ENCODE results near the gene FNDC4. TPM values are rescaled to one million over a fixed set of nuclear protein-coding genes. Genes with fewer than 3 reads are reported as not detected.

The FNDC4 gene
- total and polyA plus RNA-seq, 8 donors, result 3.1 to 12.7 (median 8.7) TPM

GRCh38 chr2:27441958-27442919 lies 52.8 kb downstream of the FNDC4 start, which contains the start of gene KRTCAP3:
KRTCAP3 (plus strand) TSS chr2:27442381; CDS start chr2:27442413, 32 bp downstream.
- ATAC-seq (peak; percentile 93 to 96 (median 96)), FAIRE-seq (no peak), DNase-seq (peak; percentile 77 to 95 (median 90))
- Histone ChIP-seq H3K4me1 (peaks cover 0 to 11% (median 3%) of the 10 kb centered on the region in 3 donors), H3K27me3 (no peaks in the 10 kb centered on the region), H3K4me3 (peak within 1 kb of the TSS; percentile 27 to 62 (median 53)), H3K36me3 (peaks cover 5 to 49% (median 38%) of the 10 kb centered on the region in 3 donors), H3K27ac (peak within 1 kb of the TSS; percentile 61 to 75 (median 68)), H3K9me3 (no peaks in the 10 kb centered on the region)
- peak; percentile 35 to 56 (median 52) for TF ChIP-seq CTCF (IDR thresholded peaks at IDR 0.05)
- WGBS, 2 donors, result 17 to 20% methylated on average over 68 to 80 of the region's 80 CpGs
- intact Hi-C loops (cut with DNase I), result no loop called here

Other genes with a start within 250 kb of the FNDC4 start
- gene SLC30A3, start 232.2 kb downstream of the FNDC4 start, total RNA-seq, result under 1 TPM in 1 of 6 donors, not detected in 5; 0.12 TPM
- under 1 TPM in 1 of 2 donors, not detected in 1; 0.15 TPM for gene SLC30A3, start 232.2 kb downstream of the FNDC4 start, polyA plus RNA-seq
- under 1 TPM in 1 of 6 donors, not detected in 5; 0.06 TPM for gene DNAJC5G, start 219.8 kb downstream of the FNDC4 start, total RNA-seq
- gene DNAJC5G, start 219.8 kb downstream of the FNDC4 start, polyA plus RNA-seq, result under 1 TPM in 1 of 2 donors, not detected in 1; 0.34 TPM
- gene TRIM54, start 212.8 kb downstream of the FNDC4 start, total RNA-seq, result 1 to 10 TPM in 1 of 6 donors, under 1 TPM in 5; 0.08 to 1.1 (median 0.33) TPM
- under 1 TPM; 0.27 to 0.31 TPM for gene TRIM54, start 212.8 kb downstream of the FNDC4 start, polyA plus RNA-seq
- gene UCN, start 186.8 kb downstream of the FNDC4 start, total RNA-seq, result 1 to 10 TPM in 1 of 6 donors, under 1 TPM in 5; 0.51 to 1.0 (median 0.76) TPM
- gene UCN, start 186.8 kb downstream of the FNDC4 start, polyA plus RNA-seq, result 1 to 10 TPM; 2.7 to 4.6 TPM
- gene MPV17, start 172.1 kb downstream of the FNDC4 start, total RNA-seq, result 10 to 100 TPM; 24.8 to 38.0 (median 32.0) TPM
- gene MPV17, start 172.1 kb downstream of the FNDC4 start, polyA plus RNA-seq, result 10 to 100 TPM; 57.3 to 71.8 TPM
- gene GTF3C2, start 138.4 kb downstream of the FNDC4 start, total RNA-seq, result 10 to 100 TPM; 21.2 to 30.7 (median 26.7) TPM
- gene GTF3C2, start 138.4 kb downstream of the FNDC4 start, polyA plus RNA-seq, result 10 to 100 TPM; 33.1 to 34.3 TPM
- 10 to 100 TPM; 24.1 to 34.7 (median 31.3) TPM for gene EIF2B4, start 124.9 kb downstream of the FNDC4 start, total RNA-seq
- 10 to 100 TPM; 69.9 to 98.1 TPM for gene EIF2B4, start 124.9 kb downstream of the FNDC4 start, polyA plus RNA-seq
- 10 to 100 TPM; 34.3 to 48.6 (median 39.5) TPM for gene SNX17, start 124.6 kb downstream of the FNDC4 start, total RNA-seq
- 10 to 100 TPM; 38.8 to 60.2 TPM for gene SNX17, start 124.6 kb downstream of the FNDC4 start, polyA plus RNA-seq
- gene ZNF513, start 114.5 kb downstream of the FNDC4 start, total RNA-seq, result 10 to 100 TPM in 1 of 6 donors, 1 to 10 TPM in 5; 3.7 to 10.4 (median 7.6) TPM
- 10 to 100 TPM; 30.1 to 34.4 TPM for gene ZNF513, start 114.5 kb downstream of the FNDC4 start, polyA plus RNA-seq
- gene PPM1G, start 85.6 kb downstream of the FNDC4 start, total RNA-seq, result 10 to 100 TPM; 23.6 to 37.8 (median 28.7) TPM
- 10 to 100 TPM; 28.6 to 31.8 TPM for gene PPM1G, start 85.6 kb downstream of the FNDC4 start, polyA plus RNA-seq
- gene NRBP1, start 66.6 kb downstream of the FNDC4 start, total RNA-seq, result 10 to 100 TPM; 33.5 to 49.5 (median 38.0) TPM
- gene NRBP1, start 66.6 kb downstream of the FNDC4 start, polyA plus RNA-seq, result 10 to 100 TPM; 32.5 to 60.7 TPM
- 10 to 100 TPM; 21.6 to 36.5 (median 26.6) TPM for gene KRTCAP3, start 52.8 kb downstream of the FNDC4 start, total RNA-seq
- 10 to 100 TPM; 29.5 to 33.0 TPM for gene KRTCAP3, start 52.8 kb downstream of the FNDC4 start, polyA plus RNA-seq
- 10 to 100 TPM; 10.1 to 28.2 (median 14.7) TPM for gene IFT172, start 5.5 kb downstream of the FNDC4 start, total RNA-seq
- 10 to 100 TPM; 35.1 to 56.2 TPM for gene IFT172, start 5.5 kb downstream of the FNDC4 start, polyA plus RNA-seq
- gene GCKR, start 1.6 kb upstream of the FNDC4 start, total RNA-seq, result 1 to 10 TPM in 4 of 6 donors, under 1 TPM in 2; 0.56 to 3.2 (median 1.5) TPM
- gene GCKR, start 1.6 kb upstream of the FNDC4 start, polyA plus RNA-seq, result 1 to 10 TPM; 1.5 to 4.0 TPM
- 10 to 100 TPM in 3 of 6 donors, 1 to 10 TPM in 3; 6.8 to 20.5 (median 10.0) TPM for gene ZNF512, start 87.8 kb upstream of the FNDC4 start, total RNA-seq
- 10 to 100 TPM in 1 of 2 donors, 1 to 10 TPM in 1; 6.1 to 13.7 TPM for gene ZNF512, start 87.8 kb upstream of the FNDC4 start, polyA plus RNA-seq
- 1 to 10 TPM; 1.1 to 3.1 (median 1.8) TPM for gene CCDC121, start 133.8 kb upstream of the FNDC4 start, total RNA-seq
- 1 to 10 TPM; 1.6 to 2.0 TPM for gene CCDC121, start 133.8 kb upstream of the FNDC4 start, polyA plus RNA-seq
- 10 to 100 TPM in 5 of 6 donors, 1 to 10 TPM in 1; 8.2 to 17.0 (median 12.0) TPM for gene GPN1, start 133.8 kb upstream of the FNDC4 start, total RNA-seq
- 10 to 100 TPM in 1 of 2 donors, 1 to 10 TPM in 1; 7.9 to 15.5 TPM for gene GPN1, start 133.8 kb upstream of the FNDC4 start, polyA plus RNA-seq
- gene SUPT7L, start 168.4 kb upstream of the FNDC4 start, total RNA-seq, result 10 to 100 TPM in 3 of 6 donors, 1 to 10 TPM in 3; 8.0 to 18.1 (median 9.9) TPM
- gene SUPT7L, start 168.4 kb upstream of the FNDC4 start, polyA plus RNA-seq, result 10 to 100 TPM; 22.5 to 32.4 TPM
- 10 to 100 TPM in 1 of 6 donors, 1 to 10 TPM in 5; 5.1 to 12.1 (median 8.1) TPM for gene SLC4A1AP, start 168.7 kb upstream of the FNDC4 start, total RNA-seq
- gene SLC4A1AP, start 168.7 kb upstream of the FNDC4 start, polyA plus RNA-seq, result 10 to 100 TPM in 1 of 2 donors, 1 to 10 TPM in 1; 7.7 to 12.6 TPM

Data from pancreas (tissue), 10 donors.